ENCODE data around the gene F5.
"Not testable (repeated sequence)": the region's sequence is repeated elsewhere in the genome, so short reads cannot be mapped to it uniquely, and the experiment has no call there.

The F5 gene

DNA sequence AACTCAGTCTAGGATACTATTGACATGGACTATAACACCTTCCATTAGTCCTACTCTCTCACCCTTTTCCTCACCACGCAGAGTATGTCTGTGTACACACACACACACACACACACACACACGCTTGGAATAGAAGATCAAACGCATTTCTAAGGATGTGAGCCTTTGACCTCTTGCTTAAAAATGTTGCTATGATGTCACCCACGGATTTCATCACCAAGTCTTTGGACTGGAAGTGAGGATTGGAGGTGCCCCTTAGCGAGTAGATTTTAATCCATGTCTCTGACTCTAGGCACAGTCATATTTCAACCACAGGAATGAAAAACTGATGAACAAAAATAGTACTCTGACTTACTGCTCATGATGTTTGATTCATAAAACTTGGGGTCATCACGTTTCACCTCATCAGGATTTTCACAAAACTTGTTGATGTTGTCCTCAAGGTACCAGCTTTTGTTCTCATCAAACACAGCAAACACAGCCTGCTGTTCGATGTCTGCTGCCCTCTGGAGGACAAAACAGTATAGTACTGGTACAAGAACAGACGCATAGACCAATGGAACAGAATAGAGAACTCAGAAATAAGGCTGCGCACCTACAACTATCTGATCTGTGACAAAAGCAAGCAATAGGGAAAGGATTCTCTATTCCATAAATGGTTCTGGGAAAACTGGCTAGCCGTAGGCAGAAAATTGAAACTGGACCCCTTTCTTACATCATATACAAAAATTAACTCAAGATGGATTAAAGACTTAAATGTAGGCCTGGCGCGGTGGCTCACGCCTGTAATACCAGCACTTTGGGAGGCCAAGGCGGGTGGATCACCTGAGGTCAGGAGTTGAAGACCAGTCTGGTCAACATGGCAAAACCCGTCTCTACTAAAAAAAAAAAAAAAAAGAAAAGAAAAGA lies 39.9 kb downstream of the F5 start:
- FAIRE-seq = peak; percentile 96
- TF ChIP-seq, protein P1, sequence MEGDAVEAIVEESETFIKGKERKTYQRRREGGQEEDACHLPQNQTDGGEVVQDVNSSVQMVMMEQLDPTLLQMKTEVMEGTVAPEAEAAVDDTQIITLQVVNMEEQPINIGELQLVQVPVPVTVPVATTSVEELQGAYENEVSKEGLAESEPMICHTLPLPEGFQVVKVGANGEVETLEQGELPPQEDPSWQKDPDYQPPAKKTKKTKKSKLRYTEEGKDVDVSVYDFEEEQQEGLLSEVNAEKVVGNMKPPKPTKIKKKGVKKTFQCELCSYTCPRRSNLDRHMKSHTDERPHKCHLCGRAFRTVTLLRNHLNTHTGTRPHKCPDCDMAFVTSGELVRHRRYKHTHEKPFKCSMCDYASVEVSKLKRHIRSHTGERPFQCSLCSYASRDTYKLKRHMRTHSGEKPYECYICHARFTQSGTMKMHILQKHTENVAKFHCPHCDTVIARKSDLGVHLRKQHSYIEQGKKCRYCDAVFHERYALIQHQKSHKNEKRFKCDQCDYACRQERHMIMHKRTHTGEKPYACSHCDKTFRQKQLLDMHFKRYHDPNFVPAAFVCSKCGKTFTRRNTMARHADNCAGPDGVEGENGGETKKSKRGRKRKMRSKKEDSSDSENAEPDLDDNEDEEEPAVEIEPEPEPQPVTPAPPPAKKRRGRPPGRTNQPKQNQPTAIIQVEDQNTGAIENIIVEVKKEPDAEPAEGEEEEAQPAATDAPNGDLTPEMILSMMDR (IDR thresholded peaks at IDR 0.05; ENCODE audit: insufficient read depth, missing control alignments) = peak; percentile 98
- DNase-seq (ENCODE audit: insufficient read length, low spot score) = no peak

DNA sequence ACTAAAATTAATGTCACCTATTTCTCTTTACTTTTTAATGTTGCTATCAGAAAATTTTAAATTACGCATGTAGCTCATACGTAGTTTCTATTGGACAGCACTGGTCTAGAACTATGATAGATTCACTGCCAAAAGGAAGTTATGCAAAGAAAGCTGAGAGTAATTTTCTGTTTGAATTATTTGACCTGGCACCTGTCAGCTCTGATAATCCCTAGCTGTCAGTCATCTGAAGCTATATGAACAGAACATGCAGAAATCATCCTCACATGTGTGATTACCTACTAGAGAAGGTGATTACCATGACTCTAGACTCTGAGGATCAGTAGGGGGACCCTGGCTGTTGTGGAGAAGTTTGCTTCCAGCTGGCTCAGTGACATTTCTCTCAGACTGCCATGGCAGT lies 40.8 kb downstream of the F5 start:
- no peak for DNase-seq (ENCODE audit: insufficient read length, low spot score)
- TF ChIP-seq, protein P1 (IDR thresholded peaks at IDR 0.05; ENCODE audit: insufficient read depth, missing control alignments) = no peak
- peak; percentile 70 for FAIRE-seq

DNA sequence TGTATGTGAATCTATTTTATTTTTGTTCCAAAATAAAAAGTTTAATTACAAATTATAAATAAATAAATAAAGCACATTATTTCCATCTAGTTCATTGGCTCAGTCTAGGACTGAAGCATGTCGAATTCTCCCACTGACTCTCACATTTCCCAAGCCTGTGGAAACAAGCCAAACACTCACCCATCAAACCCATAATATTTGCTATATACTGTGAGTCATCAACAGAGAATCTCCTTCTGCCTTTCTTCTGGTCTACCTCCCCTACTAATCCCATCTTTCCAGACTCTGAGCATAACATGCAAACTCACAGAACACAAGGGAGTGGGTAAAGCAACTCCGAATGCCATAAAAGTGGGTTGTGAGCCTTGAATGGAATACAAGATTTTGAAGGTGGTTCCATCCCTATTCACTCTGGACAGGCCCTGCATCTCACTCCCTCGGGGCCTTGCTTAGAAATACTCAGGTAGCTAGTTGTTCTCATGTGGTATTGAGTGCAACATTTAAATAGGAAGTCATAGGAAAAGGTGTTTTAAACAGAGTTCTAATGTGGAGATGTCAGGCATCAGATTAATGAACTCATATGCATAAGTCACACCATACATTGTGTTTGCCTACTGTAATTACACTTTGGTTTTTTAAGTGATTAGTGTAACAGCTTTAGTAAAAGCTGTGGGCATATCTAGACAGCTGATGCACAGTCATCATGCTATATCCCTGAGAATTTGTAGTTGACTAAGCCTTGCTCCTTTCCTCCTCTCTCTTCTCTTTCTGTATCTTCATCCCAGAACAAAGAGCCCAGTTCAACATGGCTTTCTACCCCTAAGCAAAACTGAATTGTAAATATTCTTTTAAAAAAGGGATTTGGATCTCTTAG lies 47.0 kb downstream of the F5 start:
- TF ChIP-seq, protein P1 (IDR thresholded peaks at IDR 0.05; ENCODE audit: insufficient read depth, missing control alignments) = no peak
- FAIRE-seq (peak; percentile 84), DNase-seq (ENCODE audit: insufficient read length, low spot score) (no peak)

GRCh38 chr1:169534653-169535052 lies 51.6 kb downstream of the F5 start:
- FAIRE-seq = no peak
- no peak for DNase-seq (ENCODE audit: insufficient read length, low spot score)
- TF ChIP-seq, protein P1 (IDR thresholded peaks at IDR 0.05; ENCODE audit: insufficient read depth, missing control alignments) = no peak

DNA sequence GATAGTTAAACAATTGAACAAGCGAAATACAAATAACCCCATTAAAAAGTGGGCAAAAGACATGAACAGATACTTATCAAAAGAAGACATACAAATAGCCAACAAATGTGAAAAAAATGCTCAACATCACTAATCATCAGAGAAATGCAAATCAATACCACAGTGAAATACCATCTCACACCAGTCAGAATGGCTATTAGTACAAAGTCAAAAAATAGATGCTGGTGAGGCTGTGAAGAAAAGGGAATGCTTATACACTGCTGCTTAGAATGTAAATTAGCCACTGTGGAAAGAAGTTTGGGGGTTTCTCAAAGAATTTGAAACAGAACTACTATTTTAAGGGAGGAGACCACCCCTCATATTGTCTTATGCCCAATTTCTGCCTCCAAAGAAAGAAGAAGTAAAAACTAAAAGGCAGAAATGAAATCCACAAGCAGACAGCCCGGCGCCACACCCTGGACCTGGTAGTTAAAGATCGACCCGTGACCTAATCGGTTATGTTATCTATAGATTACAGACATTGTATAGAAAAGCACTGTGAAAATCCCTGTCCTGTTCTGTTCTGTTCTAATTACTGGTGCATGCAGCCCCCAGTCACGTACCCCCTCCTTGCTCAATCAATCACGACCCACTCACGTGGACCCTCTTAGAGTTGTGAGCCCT lies 52.6 kb downstream of the F5 start:
- FAIRE-seq = peak; percentile 51
- DNase-seq (ENCODE audit: insufficient read length, low spot score) = not testable (repeated sequence)

GRCh38 chr1:169530448-169530847 lies 55.8 kb downstream of the F5 start:
- no peak for FAIRE-seq
- TF ChIP-seq, protein P1 (IDR thresholded peaks at IDR 0.05; ENCODE audit: insufficient read depth, missing control alignments) = no peak
- no peak for DNase-seq (ENCODE audit: insufficient read length, low spot score)

GRCh38 chr1:169529068-169529642 lies 57.1 kb downstream of the F5 start:
- DNase-seq (ENCODE audit: insufficient read length, low spot score) = no peak
- FAIRE-seq = no peak
- TF ChIP-seq, protein P1 (IDR thresholded peaks at IDR 0.05; ENCODE audit: insufficient read depth, missing control alignments) = no peak

Measured in D721Med (cell line).